ENCODE data around the gene MROH2B. TPM values are rescaled to one million over a fixed set of nuclear protein-coding genes. Genes with fewer than 3 reads are reported as not detected.
"Not testable (repeated sequence)": the region's sequence is repeated elsewhere in the genome, so short reads cannot be mapped to it uniquely, and the experiment has no call there.

MROH2B gene
- total RNA-seq, 3 donors from 2014 or later, result not detected

DNA sequence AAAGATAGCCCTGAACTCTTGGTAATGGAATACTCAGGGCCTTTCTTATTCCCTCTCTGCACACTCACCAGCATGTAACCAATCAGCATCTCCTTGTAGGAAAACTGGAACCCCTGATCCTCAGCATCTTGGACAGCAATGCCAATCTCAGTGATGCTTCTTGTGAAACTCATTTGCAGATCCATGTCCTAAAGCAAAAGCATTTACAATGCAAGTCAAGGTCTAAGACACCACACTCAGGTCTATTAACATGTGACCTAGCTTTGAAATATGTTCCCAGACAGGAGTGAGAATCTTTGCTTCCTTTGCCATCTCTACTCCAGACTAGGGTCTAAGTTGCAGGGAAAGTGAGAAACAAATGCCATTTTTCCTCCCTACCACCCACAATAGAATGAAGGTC lies 38.2 kb downstream of the MROH2B start:
- no peak for TF ChIP-seq CTCF (IDR thresholded peaks at IDR 0.05)
- ATAC-seq, result no peak
- intact Hi-C loops (cut with DNase I, micrococcal nuclease), result no loop called here

DNA sequence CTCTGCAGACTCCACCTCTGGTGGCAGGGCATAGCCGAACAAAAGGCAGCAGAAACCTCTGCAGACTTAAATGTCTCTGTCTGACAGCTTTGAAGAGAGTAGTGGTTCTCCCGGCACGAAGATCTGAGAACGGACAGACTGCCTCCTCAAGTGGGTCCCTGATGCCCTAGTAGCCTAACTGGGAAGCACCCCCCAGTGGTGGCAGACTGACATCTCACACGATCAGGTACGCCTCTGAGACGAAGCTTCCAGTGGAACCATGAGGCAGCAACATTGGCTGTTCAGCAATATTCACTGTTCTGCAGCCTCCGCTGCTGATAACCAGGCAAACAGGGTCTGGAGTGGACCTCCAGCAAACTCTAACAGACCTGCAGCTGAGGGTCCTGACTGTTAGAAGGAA lies 48.5 kb downstream of the MROH2B start:
- intact Hi-C loops (cut with DNase I, micrococcal nuclease); DNase-seq; H3K9me3 ChIP-seq; ATAC-seq; H3K36me3 ChIP-seq (ENCODE audit: low read depth); H3K4me3 ChIP-seq; H3K4me1 ChIP-seq (ENCODE audit: low read depth): not testable (repeated sequence)

More for the DNA sequence above, 38.2 kb downstream of the MROH2B start:
- H3K4me3 ChIP-seq, result no peak overlapping the region
- H3K36me3 ChIP-seq (ENCODE audit: low read depth), result no peaks in the 10 kb centered on the region
- no peak for DNase-seq
- H3K9me3 ChIP-seq, result no peaks in the 10 kb centered on the region
- no peaks in the 10 kb centered on the region for H3K4me1 ChIP-seq (ENCODE audit: low read depth)

DNA sequence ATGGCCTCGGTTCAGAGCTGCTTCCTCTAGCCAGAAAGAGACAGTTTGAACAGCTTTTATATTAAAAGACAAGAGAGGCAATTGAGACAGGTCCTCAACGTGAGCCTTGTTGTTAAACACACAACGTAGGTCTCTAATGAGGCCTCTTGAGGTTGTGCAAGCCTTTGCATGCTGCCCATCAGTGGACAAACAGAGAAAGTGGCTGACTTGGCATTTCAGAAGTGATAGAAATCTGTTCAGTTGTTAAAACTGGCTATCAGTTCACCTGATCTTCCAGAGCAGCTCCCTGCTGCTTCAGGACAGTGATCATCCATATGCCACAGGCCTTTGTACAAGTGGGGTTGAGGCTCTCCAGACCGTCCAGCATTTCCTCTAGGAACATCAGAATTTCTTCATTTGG lies 58.8 kb downstream of the MROH2B start:
- Histone ChIP-seq H3K9me3 (no peaks in the 10 kb centered on the region), H3K36me3 (ENCODE audit: low read depth) (no peaks in the 10 kb centered on the region), H3K4me3 (no peak overlapping the region), H3K4me1 (ENCODE audit: low read depth) (no peaks in the 10 kb centered on the region)
- TF ChIP-seq CTCF (IDR thresholded peaks at IDR 0.05), result no peak
- intact Hi-C loops (cut with DNase I, micrococcal nuclease), result no loop called here
- DNase-seq (no peak), ATAC-seq (no peak)

- no peak for DNase-seq
- Histone ChIP-seq H3K4me1 (ENCODE audit: low read depth) (no peaks in the 10 kb centered on the region), H3K4me3 (no peak overlapping the region), H3K36me3 (ENCODE audit: low read depth) (no peaks in the 10 kb centered on the region), H3K9me3 (no peaks in the 10 kb centered on the region)
- no peak for ATAC-seq
- no peak for TF ChIP-seq CTCF (IDR thresholded peaks at IDR 0.05)
- intact Hi-C loops (cut with DNase I, micrococcal nuclease), result no loop called here
These were observed 60.6 kb downstream of the MROH2B start for GRCh38 chr5:41010572-41010971.

- ATAC-seq (no peak), DNase-seq (no peak)
- H3K4me1 ChIP-seq (ENCODE audit: low read depth), result no peaks in the 10 kb centered on the region
- no peaks in the 10 kb centered on the region for H3K36me3 ChIP-seq (ENCODE audit: low read depth)
- H3K4me3 ChIP-seq, result no peak overlapping the region
- no peaks in the 10 kb centered on the region for H3K9me3 ChIP-seq
- no peak for TF ChIP-seq CTCF (IDR thresholded peaks at IDR 0.05)
- intact Hi-C loops (cut with DNase I, micrococcal nuclease), result no loop called here
These were observed 61.9 kb downstream of the MROH2B start for GRCh38 chr5:41009232-41009631.

DNA sequence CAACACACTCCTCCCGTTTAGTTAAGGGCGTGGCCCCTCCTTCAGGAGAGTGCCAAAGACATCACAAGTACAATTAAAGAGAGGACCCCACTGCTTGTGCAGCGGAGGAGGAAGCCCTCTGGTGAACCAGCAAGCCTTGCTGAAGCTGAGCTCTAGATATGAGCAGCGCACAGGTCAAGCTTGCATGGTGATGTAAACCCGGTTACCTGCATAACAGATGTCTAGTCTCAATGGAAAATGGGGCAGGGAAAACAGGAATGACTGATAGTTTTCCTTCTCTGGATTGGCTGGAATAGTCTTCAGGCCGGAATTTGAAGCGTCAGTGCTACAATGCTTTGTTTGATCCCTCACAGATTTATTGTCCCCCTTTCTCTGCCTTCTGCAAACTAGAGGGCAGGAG lies 66.2 kb downstream of the MROH2B start:
- H3K4me3 ChIP-seq, result no peak overlapping the region
- ATAC-seq (no peak), DNase-seq (no peak)
- no peak for TF ChIP-seq CTCF (IDR thresholded peaks at IDR 0.05)
- no peaks in the 10 kb centered on the region for H3K36me3 ChIP-seq (ENCODE audit: low read depth)
- intact Hi-C loops (cut with DNase I, micrococcal nuclease), result no loop called here
- no peaks in the 10 kb centered on the region for H3K9me3 ChIP-seq
- no peaks in the 10 kb centered on the region for H3K4me1 ChIP-seq (ENCODE audit: low read depth)
